Mesothelial cell of epicardium (in vitro differentiated cells): ENCODE results near the gene CCM2L. TPM values are rescaled to one million over a fixed set of nuclear protein-coding genes. Genes with fewer than 3 reads are reported as not detected.
A peak's percentile ranks its signal among the peaks of the same experiment; 100 is the strongest.

ENCODE experiments used
- DNase-seq, 2 experiments: peaks; one replicate each; pipeline ENCODE4 v3.0.0; 2021; ENCODE audit warnings: low spot score in 2 of 2; ENCODE audit not compliant: unreplicated experiment in 2 of 2
- H3K27ac Mint-ChIP-seq: 2 replicates; pipeline ENCODE4 v1.8.0; 2021; ENCODE audit warnings: mixed read lengths
- H3K27me3 Mint-ChIP-seq: 2 replicates; pipeline ENCODE4 v1.8.0; 2021; ENCODE audit warnings: low read depth, mixed read lengths
- H3K36me3 Mint-ChIP-seq: 2 replicates; pipeline ENCODE4 v1.8.0; 2021; ENCODE audit warnings: mixed read lengths
- H3K4me1 Mint-ChIP-seq: 2 replicates; pipeline ENCODE4 v1.8.0; 2021; ENCODE audit warnings: mixed read lengths
- H3K4me3 Mint-ChIP-seq: 2 replicates; pipeline ENCODE4 v1.8.0; 2021; ENCODE audit warnings: mild to moderate bottlenecking, moderate library complexity, mixed read lengths
- H3K9me3 Mint-ChIP-seq: 2 replicates; pipeline ENCODE4 v1.8.0; 2021; ENCODE audit warnings: mixed read lengths
- total RNA-seq: library from RNA; stranded (reverse); gene quantifications from 3 replicates; pipeline ENCODE4 v1.2.1, GENCODE V29; 2021
- TF ChIP-seq, protein P1 (sequence below): fragments of 200-600 bp; sonication (generic); IDR thresholded peaks from one replicate; pipeline ENCODE4 v1.5.0; 2021; ENCODE audit warnings: antibody characterized with exemption; ENCODE audit not compliant: unreplicated experiment

Gene CCM2L
- total RNA-seq, 1 donor from 2014 or later, result 0.16 TPM

- no peak overlapping the region for H3K4me3 Mint-ChIP-seq
- H3K9me3 Mint-ChIP-seq, result no peaks in the 10 kb centered on the region
- no peaks in the 10 kb centered on the region for H3K36me3 Mint-ChIP-seq
- TF ChIP-seq, protein P1, sequence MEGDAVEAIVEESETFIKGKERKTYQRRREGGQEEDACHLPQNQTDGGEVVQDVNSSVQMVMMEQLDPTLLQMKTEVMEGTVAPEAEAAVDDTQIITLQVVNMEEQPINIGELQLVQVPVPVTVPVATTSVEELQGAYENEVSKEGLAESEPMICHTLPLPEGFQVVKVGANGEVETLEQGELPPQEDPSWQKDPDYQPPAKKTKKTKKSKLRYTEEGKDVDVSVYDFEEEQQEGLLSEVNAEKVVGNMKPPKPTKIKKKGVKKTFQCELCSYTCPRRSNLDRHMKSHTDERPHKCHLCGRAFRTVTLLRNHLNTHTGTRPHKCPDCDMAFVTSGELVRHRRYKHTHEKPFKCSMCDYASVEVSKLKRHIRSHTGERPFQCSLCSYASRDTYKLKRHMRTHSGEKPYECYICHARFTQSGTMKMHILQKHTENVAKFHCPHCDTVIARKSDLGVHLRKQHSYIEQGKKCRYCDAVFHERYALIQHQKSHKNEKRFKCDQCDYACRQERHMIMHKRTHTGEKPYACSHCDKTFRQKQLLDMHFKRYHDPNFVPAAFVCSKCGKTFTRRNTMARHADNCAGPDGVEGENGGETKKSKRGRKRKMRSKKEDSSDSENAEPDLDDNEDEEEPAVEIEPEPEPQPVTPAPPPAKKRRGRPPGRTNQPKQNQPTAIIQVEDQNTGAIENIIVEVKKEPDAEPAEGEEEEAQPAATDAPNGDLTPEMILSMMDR, result no peak
- H3K4me1 Mint-ChIP-seq, result peaks cover 4% of the 10 kb centered on the region
- DNase-seq, result no peak
- peaks cover 60% of the 10 kb centered on the region for H3K27me3 Mint-ChIP-seq
- H3K27ac Mint-ChIP-seq, result no peak overlapping the region
These were observed 3.1 kb downstream of the CCM2L start for GRCh38 chr20:32013326-32013725.

- H3K4me3 Mint-ChIP-seq, result peak overlapping the region; percentile 85
- H3K36me3 Mint-ChIP-seq, result no peaks in the 10 kb centered on the region
- peak; percentile 47 to 60 for DNase-seq
- H3K27me3 Mint-ChIP-seq, result peaks cover 78% of the 10 kb centered on the region
- no peaks in the 10 kb centered on the region for H3K9me3 Mint-ChIP-seq
- no peak overlapping the region for H3K27ac Mint-ChIP-seq
- TF ChIP-seq, protein P1, result peak; percentile 36
- H3K4me1 Mint-ChIP-seq, result peaks cover 11% of the 10 kb centered on the region
These were observed 7.5 kb downstream of the CCM2L start for GRCh38 chr20:32017711-32018251.

DNA sequence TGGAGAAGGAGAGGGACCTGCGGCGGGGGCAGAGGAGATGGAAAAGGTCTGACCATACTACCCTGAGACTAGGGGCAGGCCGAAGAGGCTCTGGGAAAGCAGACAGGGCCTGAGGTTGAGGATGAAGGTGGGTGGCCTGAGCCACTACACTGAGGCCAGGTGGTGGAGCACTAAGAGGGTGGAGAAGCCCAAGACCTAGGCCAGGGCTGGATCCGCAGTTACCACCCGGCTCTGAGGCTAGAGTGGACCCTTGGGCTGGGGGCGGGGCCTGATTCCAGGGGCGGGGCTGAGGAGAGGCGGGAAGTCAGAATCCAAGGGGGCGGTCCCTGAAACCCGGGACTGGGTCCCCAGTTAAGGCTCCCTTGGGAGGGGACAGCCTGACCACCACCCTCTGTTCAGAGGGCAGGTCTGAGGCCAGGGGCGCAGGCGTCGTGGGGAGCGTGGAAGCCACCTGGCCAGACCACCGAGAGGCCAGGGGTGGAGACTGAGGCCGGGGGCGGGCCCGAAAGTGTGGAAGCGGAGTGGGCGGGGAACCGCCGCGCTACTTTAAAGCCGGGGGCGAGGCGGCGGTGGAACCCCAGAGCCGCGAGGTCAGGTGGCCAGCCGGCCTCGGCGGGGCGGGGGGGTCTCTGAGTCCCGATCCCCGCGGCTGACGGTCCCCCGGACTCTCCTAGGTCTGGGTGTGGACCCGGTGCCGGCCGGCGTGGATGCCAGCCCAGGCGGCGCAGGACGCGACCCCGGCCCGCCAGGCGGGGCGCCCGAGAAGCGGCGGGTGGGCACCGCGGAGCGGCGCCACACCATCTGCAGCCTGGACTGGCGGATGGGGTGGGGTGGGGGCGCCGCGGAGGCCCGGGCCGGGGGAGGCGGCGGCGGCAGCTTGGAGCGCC, 8.3 kb downstream of the CCM2L start:
- peak; percentile 61 to 82 for DNase-seq
- H3K27ac Mint-ChIP-seq, result peak overlapping the region; percentile 39
- H3K4me3 Mint-ChIP-seq, result peak overlapping the region; percentile 85
- H3K4me1 Mint-ChIP-seq, result peaks cover 11% of the 10 kb centered on the region
- peaks cover 84% of the 10 kb centered on the region for H3K27me3 Mint-ChIP-seq
- H3K36me3 Mint-ChIP-seq, result no peaks in the 10 kb centered on the region
- TF ChIP-seq, protein P1, result no peak
- H3K9me3 Mint-ChIP-seq, result no peaks in the 10 kb centered on the region

DNA sequence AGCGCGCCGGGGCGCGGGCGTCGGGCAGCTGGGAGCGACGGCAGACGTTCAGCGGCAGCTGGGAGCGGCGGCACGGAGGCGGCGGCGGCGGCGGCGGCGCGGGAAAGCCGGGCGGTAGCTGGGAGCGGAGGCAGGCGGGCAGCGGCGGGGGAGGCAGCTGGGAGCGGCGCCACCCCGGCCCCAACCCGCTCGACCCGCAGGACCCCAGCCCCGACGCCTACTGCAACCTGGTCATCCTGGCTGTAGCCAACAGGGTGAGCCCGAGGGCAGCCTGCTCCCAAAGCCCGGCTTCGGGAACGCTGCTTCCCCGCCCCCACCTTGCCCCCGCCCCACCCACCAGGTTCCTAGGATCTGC, 8.9 kb downstream of the CCM2L start:
- peak overlapping the region; percentile 65 for H3K4me3 Mint-ChIP-seq
- no peaks in the 10 kb centered on the region for H3K9me3 Mint-ChIP-seq
- H3K4me1 Mint-ChIP-seq, result peaks cover 11% of the 10 kb centered on the region
- no peak overlapping the region for H3K27ac Mint-ChIP-seq
- no peak for DNase-seq
- TF ChIP-seq, protein P1, result no peak
- peaks cover 89% of the 10 kb centered on the region for H3K27me3 Mint-ChIP-seq
- H3K36me3 Mint-ChIP-seq, result no peaks in the 10 kb centered on the region

DNA sequence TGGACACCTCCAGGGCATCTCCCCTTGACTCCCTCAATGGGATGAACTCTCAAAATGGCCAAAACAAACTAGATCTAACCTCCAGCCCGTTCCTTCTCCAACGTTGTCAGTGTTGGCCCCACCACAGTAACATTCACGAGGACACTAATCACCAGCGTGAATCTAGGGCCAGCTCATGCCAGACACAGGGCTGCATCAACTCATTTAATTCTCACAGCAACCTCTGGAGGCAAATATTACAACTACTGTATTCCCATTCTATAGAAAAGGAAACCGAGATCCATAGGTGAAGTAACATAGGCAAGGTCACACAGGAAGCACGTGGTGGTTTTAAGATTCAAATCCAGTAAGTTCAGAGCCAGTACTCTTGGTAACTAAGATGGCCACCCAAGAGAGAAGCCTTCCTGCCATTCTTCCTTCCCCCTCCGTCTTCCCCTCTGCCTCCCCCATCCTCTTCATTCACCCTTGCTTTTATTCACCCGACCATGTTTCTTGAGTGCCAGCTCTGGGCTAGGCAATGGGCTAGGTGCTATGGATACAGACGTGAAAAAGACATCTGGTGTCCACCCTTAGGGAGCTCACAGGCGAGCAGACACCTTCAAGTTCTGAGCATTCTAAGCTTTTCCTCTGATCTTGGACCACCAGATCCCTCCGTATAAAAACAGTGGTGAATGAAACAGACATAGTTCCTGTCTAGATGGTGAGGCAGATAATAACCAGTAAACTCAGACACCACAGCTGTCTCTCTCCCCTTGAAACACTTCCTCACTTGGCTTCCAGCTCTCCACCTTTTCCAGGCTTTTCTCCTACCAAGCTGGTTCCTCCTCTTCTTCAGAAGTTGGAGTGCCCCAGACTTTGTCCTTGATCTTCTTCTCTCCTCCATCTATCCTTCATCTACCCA, 9.6 kb downstream of the CCM2L start:
- no peak for DNase-seq
- no peaks in the 10 kb centered on the region for H3K9me3 Mint-ChIP-seq
- peaks cover 91% of the 10 kb centered on the region for H3K27me3 Mint-ChIP-seq
- TF ChIP-seq, protein P1, result no peak
- peaks cover 11% of the 10 kb centered on the region for H3K4me1 Mint-ChIP-seq
- peak overlapping the region; percentile 65 for H3K4me3 Mint-ChIP-seq
- H3K27ac Mint-ChIP-seq, result peak overlapping the region; percentile 10
- no peaks in the 10 kb centered on the region for H3K36me3 Mint-ChIP-seq
